NCI-H1694 treated with DMSO at 0.1 percent for 48 hours (cell line): ENCODE results near the gene RBM33.

Experiments
- DNase-seq: peaks from one replicate; lab custom pipeline; 2025; lab: John Stamatoyannopoulos, UW

Gene RBM33

DNA sequence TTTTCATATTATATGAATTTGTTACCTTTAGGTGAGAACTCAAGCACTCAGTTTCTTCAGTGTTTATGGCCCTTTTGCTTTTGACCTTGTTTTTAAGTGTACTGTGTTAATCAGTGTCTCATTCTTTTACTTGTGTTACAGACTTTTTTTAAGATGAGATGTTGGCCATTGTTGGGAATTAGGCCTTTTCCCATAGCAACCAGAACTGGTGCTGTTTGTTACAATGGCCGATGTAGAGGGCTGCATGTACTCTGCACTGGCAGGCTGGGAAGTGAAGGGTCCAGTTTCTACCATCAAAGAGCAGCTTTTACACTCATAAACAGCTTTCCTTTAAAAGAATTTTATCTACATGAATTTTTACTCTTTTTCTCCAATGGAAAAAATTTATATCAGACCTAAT, 102.7 kb downstream of the RBM33 start:
- DNase-seq = no peak

DNA sequence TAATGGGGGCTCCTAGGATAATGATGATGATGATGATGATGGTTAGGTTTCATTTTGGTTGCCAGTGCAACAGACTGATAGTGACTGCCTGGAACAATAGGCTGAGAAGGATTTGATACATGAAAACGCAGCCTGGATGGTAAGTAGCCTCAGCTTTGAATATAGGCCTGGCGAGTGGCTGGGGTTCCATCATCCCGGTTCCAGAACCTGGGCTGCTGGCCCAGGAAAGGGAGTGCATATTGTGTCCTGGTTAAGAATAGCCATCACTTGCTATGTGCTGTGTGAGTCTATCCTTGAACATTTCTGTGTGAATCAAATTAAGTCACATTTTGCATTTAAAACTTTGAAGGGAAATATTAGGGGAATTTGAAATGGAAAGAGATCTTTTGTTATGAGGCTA, 105.1 kb downstream of the RBM33 start:
- DNase-seq = no peak

GRCh38 chr7:155750255-155751125, 106.0 kb downstream of the RBM33 start:
- no peak for DNase-seq

- no peak for DNase-seq
Observed at GRCh38 chr7:155751409-155751808, 106.9 kb downstream of the RBM33 start.

GRCh38 chr7:155752756-155753445, 108.4 kb downstream of the RBM33 start:
- DNase-seq = no peak

- DNase-seq = no peak
Observed at GRCh38 chr7:155753446-155753965, 109.0 kb downstream of the RBM33 start.

DNA sequence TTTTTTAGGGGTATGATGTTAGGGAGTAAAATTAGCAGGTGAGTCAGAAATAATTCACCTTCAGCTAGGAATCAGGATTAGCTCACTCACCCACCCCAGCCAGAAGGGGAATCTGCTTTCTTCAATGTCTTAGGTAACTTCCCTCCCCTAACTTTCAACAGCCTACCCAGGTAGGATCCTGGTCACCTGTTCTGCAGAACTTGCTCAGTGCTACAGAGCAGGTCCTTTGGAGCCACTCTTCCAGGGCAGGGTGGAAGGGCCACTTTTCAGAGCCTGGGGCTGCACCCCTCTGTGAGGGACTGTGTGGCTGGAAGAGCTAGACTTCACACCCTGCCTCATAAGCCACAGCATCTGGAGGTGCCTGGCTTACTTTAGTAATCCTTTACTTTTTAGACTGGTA, 109.7 kb downstream of the RBM33 start:
- DNase-seq = no peak

- DNase-seq = no peak
Observed at GRCh38 chr7:155755026-155755425, 110.6 kb downstream of the RBM33 start.

- no peak for DNase-seq
Observed at GRCh38 chr7:155756322-155756721, 111.9 kb downstream of the RBM33 start.

GRCh38 chr7:155758348-155758747, 113.9 kb downstream of the RBM33 start:
- DNase-seq = no peak

DNA sequence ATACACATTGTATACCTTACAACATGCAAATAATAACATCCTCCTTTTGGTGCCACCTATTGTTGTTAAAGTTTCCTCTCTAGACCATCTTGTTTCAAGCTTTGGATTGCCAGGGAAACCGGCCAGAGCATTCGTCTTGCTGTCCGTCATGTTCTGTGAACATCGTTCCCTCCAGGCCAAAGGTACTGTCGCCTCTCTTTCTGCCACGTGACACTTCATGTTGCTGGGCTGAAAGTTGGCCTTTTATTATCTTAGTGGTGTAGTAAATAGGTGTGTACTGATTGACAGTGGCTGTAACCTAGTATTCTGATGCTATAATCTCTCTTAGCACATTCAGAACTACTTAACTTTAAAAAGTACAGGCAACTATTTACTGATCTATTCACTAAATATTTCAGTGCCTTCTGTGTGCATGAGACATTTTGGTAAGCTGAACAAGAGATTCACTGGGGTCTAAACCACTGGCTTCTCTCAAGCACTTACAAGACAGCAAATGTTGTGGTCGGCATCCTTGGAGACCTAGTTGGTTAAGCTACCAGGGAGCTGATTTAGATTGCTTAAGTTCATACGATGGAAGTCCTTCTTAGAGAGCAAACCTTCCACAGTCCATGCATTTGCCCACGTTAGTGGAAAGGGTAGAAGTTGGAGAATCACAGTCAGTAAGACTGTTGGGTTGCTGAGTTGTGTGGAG, 115.4 kb downstream of the RBM33 start:
- DNase-seq = no peak

GRCh38 chr7:155761162-155761561, 116.7 kb downstream of the RBM33 start:
- DNase-seq = no peak

DNA sequence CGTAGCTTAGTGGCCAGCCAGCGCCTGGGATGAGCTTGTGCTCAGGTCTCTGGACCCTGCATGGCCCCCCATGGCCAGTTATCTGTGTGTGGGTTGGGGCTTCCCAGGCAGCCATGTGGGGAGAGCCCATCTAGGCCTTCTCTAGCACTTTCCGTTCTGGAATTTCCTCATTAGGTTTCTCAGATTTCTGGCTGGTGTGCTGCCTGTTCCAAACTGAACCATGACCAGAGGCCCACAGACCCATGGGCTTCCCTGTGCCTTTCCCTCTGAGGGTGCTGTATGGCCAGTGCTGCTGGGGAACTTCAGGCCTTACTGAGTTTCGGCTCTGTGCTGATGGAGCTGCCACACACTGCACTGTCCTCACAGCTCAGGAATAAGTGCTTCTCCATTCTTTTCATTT, 117.6 kb downstream of the RBM33 start:
- DNase-seq = no peak

GRCh38 chr7:155762655-155763054, 118.2 kb downstream of the RBM33 start:
- no peak for DNase-seq

DNA sequence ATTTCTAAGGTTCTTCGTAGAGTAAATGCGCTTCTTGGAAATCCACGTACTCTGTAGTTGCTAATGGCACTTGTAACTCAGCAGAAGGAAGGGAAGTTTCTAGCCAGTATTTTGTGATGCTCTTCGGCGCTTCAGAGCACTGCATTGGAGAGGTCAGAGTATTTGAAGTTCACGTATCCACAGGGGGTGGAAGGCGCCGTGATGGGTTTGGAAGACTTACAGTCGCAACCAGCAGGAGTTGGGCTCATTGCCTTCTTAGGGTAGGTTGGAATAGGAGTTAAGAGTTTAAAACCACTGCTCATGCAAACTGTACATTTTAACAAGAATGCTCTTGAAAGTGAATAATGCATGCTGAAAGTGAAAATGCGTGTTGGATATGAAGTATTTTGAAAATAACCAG, 118.7 kb downstream of the RBM33 start:
- no peak for DNase-seq

DNA sequence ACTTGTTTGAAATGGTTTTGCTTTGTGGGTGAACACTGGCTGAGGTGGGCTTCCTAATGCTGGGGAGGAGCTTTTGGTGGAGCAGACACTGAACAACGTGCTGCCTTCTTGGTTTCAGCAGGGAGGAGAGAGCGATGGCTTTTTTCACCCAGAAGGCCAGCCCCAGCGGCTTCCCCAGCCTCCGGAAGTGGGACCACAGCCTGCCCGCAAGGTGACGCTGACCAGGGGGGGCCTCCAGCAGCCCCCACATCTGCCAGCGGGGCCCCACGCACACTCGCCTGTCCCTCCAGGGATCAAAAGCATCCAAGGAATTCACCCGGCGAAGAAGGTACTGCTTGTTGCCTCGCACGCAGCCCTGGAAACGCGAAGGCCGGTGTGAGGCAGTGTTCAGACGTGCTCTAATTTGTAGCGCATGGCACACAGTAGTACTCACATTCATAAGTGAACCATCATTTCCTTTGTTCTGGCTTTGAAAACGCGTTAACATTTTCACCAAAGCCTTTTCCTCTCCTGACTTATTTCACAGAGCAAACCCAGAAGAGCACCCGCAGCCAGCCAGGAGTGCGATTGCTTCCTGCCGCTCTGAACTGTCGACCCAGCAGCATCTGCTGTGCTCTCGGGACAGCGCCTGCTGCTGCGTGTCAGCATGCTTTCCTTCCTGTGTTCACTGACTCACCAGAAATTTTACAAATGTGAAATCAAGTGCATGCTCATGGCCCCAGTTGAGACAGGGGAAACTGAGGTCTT, 119.4 kb downstream of the RBM33 start:
- DNase-seq = no peak

DNA sequence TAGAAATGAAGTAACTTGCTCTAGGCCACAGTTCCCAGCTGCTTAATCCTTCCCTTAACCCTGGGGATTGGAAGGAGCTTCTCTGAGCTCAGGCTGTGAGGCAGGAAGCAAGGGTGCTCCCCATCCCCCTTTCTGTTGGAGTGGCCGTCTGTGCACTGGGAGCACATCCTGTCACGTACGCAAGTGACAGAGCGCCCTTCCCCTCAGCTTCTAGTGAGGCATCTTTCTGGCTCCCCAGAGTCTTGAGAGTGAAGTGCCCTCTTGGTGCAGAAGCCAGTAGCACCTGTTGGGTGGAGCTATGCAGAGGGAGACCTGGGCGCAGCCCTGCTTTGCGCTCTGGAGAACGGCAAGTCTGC, 120.0 kb downstream of the RBM33 start:
- no peak for DNase-seq

- no peak for DNase-seq
Observed at GRCh38 chr7:155765458-155765857, 121.0 kb downstream of the RBM33 start.

GRCh38 chr7:155766386-155766785, 121.9 kb downstream of the RBM33 start:
- DNase-seq = no peak

GRCh38 chr7:155766966-155767916, 122.8 kb downstream of the RBM33 start:
- no peak for DNase-seq

GRCh38 chr7:155769701-155770100, 125.2 kb downstream of the RBM33 start:
- DNase-seq = no peak
